Keratinocyte (primary cell): ENCODE results near the gene LAMA2. TPM values are rescaled to one million over a fixed set of nuclear protein-coding genes. Genes with fewer than 3 reads are reported as not detected.

Experiments
- DNase-seq: peaks from one replicate; pipeline ENCODE4 v3.0.0-alpha.2; 2011; ENCODE audit warnings: low read depth, missing footprints, low spot score
- FAIRE-seq: peaks from 2 replicates; lab custom pipeline; 2011; peaks lifted over from hg19 to GRCh38; lab: Jason Lieb, UNC
- H2AFZ ChIP-seq: 2 replicates; pipeline ENCODE4 v1.6.0; 2012; ENCODE audit warnings: low read length, control low read depth, inconsistent platforms; ENCODE audit not compliant: control insufficient read depth
- H3K27ac ChIP-seq: 2 replicates; pipeline ENCODE4 v1.5.1; 2011; ENCODE audit warnings: low read length; ENCODE audit not compliant: control insufficient read depth, insufficient read depth
- H3K27me3 ChIP-seq: 3 replicates; pipeline ENCODE4 v1.6.0; 2011; ENCODE audit warnings: low read length; ENCODE audit not compliant: control insufficient read depth, insufficient read depth; ENCODE audit errors: extremely low read depth
- H3K36me3 ChIP-seq, 2 experiments: 2 replicates in 1 of 2; 3 replicates in 1 of 2; pipeline ENCODE4 v1.5.1; 2011; ENCODE audit warnings: low read length in 2 of 2, mild to moderate bottlenecking in 1 of 2; ENCODE audit not compliant: control insufficient read depth in 2 of 2, insufficient read depth in 2 of 2; ENCODE audit errors: extremely low read depth in 1 of 2
- H3K4me1 ChIP-seq: 3 replicates; pipeline ENCODE4 v1.5.1; 2011; ENCODE audit warnings: low read length; ENCODE audit not compliant: control insufficient read depth, insufficient read depth; ENCODE audit errors: extremely low read depth
- H3K4me2 ChIP-seq: 3 replicates; pipeline ENCODE4 v1.6.0; 2011; ENCODE audit warnings: low read depth, low read length; ENCODE audit not compliant: control insufficient read depth, insufficient read depth; ENCODE audit errors: extremely low read depth
- H3K4me3 ChIP-seq, 3 experiments: fragments of 200-600 bp in 1 of 3; sonication (generic) in 1 of 3; 2 replicates in 2 of 3; 3 replicates in 1 of 3; pipeline ENCODE4 v1.5.1; 2011 to 2016; ENCODE audit warnings: low read length in 3 of 3, mild to moderate bottlenecking in 3 of 3, control low read depth in 2 of 3, inconsistent platforms in 1 of 3, low read depth in 1 of 3, mixed read lengths in 1 of 3, mixed run types in 1 of 3, moderate library complexity in 1 of 3; ENCODE audit not compliant: control insufficient read depth in 2 of 3, insufficient read depth in 2 of 3; ENCODE audit errors: extremely low read depth in 1 of 3
- H3K79me2 ChIP-seq: 2 replicates; pipeline ENCODE4 v1.6.0; 2012; ENCODE audit warnings: low read length; ENCODE audit not compliant: control insufficient read depth, insufficient read depth
- H3K9ac ChIP-seq: 3 replicates; pipeline ENCODE4 v1.6.0; 2011; ENCODE audit warnings: low read length; ENCODE audit not compliant: control insufficient read depth, insufficient read depth; ENCODE audit errors: extremely low read depth
- H3K9me1 ChIP-seq: 3 replicates; pipeline ENCODE4 v1.6.0; 2011; ENCODE audit warnings: low read length; ENCODE audit not compliant: control insufficient read depth, insufficient read depth; ENCODE audit errors: extremely low read depth
- H3K9me3 ChIP-seq: 2 replicates; pipeline ENCODE4 v1.5.1; 2012; ENCODE audit warnings: low read depth, low read length; ENCODE audit not compliant: control insufficient read depth
- H4K20me1 ChIP-seq: 3 replicates; pipeline ENCODE4 v1.6.0; 2011; ENCODE audit warnings: low read length; ENCODE audit not compliant: control insufficient read depth, insufficient read depth; ENCODE audit errors: extremely low read depth
- CTCF ChIP-seq, 3 experiments: IDR thresholded peaks in 1 of 3; conservative IDR thresholded peaks in 1 of 3; optimal IDR thresholded peaks in 1 of 3; 2 replicates in 2 of 3; 3 replicates in 1 of 3; pipeline versions ENCODE3 to v1.5.1; 2011; ENCODE audit warnings: low read length in 3 of 3, mild to moderate bottlenecking in 3 of 3, moderate library complexity in 2 of 3, control low read depth in 1 of 3, inconsistent platforms in 1 of 3; ENCODE audit not compliant: insufficient read depth in 2 of 3; ENCODE audit errors: extremely low read depth in 1 of 3
- EZH2 ChIP-seq: IDR thresholded peaks from one replicate; pipeline ENCODE4 v1.6.1; 2012; ENCODE audit warnings: inconsistent platforms, mild to moderate bottlenecking, low read length, moderate library complexity
- dilution Hi-C: fragments of 300-500 bp; cut with MboI; formaldehyde crosslinking; loops from one replicate; pipeline ENCODE4 v1.7.0; 2020; ENCODE audit warnings: low sequenced_read_pairs; ENCODE audit not compliant: extremely low pct_ligation_motif_present
- polyA plus RNA-seq, 5 experiments: library from polyadenylated mRNA; depleted of rRNA in 3 of 5; stranded (reverse) in 3 of 5; stranded (forward) in 1 of 5; unstranded in 1 of 5; fragments of >200 nt; gene quantifications; 1 replicate in 1 of 5; 2 replicates in 3 of 5; 3 replicates in 1 of 5; pipeline versions ENCODE4 v1.2.1 to v1.2.3, GENCODE V29; 2011 to 2012; ENCODE audit warnings: missing spikeins in 2 of 5, low read depth in 1 of 5, low replicate concordance in 1 of 5

The LAMA2 gene
- polyA plus RNA-seq, 1 donor (not counting 4 experiments of a cell fraction or from before 2014, with no cell fraction given) = 1.4 TPM

- no peaks in the 10 kb centered on the region for H3K27me3 ChIP-seq
- H3K4me2 ChIP-seq = no peak overlapping the region
- no peaks in the 10 kb centered on the region for H3K9me1 ChIP-seq
- no peaks in the 10 kb centered on the region for H3K79me2 ChIP-seq
- no peak overlapping the region for H3K4me3 ChIP-seq
- no peak overlapping the region for H3K27ac ChIP-seq
- DNase-seq (no peak), FAIRE-seq (no peak)
- H3K4me1 ChIP-seq = no peaks in the 10 kb centered on the region
- no peaks in the 10 kb centered on the region for H3K9me3 ChIP-seq
- H2AFZ ChIP-seq = no peak overlapping the region
- no peak for TF ChIP-seq CTCF (optimal IDR thresholded peaks at IDR 0.05 in 1 of 3, IDR thresholded peaks at IDR 0.05 in 1 of 3, conservative IDR thresholded peaks at IDR 0.05 in 1 of 3; ENCODE audit: extremely low read depth in 1 of 3, insufficient read depth in 2 of 3, low read length in 3 of 3)
- TF ChIP-seq EZH2 = no peak
- H4K20me1 ChIP-seq = no peaks in the 10 kb centered on the region
- H3K9ac ChIP-seq = no peak overlapping the region
- no peaks in the 10 kb centered on the region for H3K36me3 ChIP-seq
- dilution Hi-C loops = no loop called here
Observed at GRCh38 chr6:129041563-129041962, 158.6 kb downstream of the LAMA2 start.

- H3K9ac ChIP-seq = no peak overlapping the region
- no peaks in the 10 kb centered on the region for H3K9me1 ChIP-seq
- no peaks in the 10 kb centered on the region for H3K79me2 ChIP-seq
- H3K9me3 ChIP-seq = no peaks in the 10 kb centered on the region
- H3K36me3 ChIP-seq = no peaks in the 10 kb centered on the region
- no peaks in the 10 kb centered on the region for H4K20me1 ChIP-seq
- no peak overlapping the region for H3K27ac ChIP-seq
- DNase-seq (no peak), FAIRE-seq (no peak)
- dilution Hi-C loops = no loop called here
- H3K27me3 ChIP-seq = no peaks in the 10 kb centered on the region
- H3K4me3 ChIP-seq = no peak overlapping the region
- TF ChIP-seq EZH2 (no peak), CTCF (optimal IDR thresholded peaks at IDR 0.05 in 1 of 3, IDR thresholded peaks at IDR 0.05 in 1 of 3, conservative IDR thresholded peaks at IDR 0.05 in 1 of 3; ENCODE audit: extremely low read depth in 1 of 3, insufficient read depth in 2 of 3, low read length in 3 of 3) (no peak)
- H2AFZ ChIP-seq = no peak overlapping the region
- H3K4me1 ChIP-seq = no peaks in the 10 kb centered on the region
- H3K4me2 ChIP-seq = no peak overlapping the region
Observed at GRCh38 chr6:129046526-129046925, 163.6 kb downstream of the LAMA2 start.
